ENCODE measurements around the gene COL23A1. TPM values are rescaled to one million over a fixed set of nuclear protein-coding genes. Genes with fewer than 3 reads are reported as not detected.

Gene COL23A1
- total RNA-seq, 1 donor from 2014 or later: 0.32 TPM

- ATAC-seq: no peak
Measured at GRCh38 chr5:178530526-178530925, 59.7 kb downstream of the COL23A1 start.

GRCh38 chr5:178529080-178529479 is 61.1 kb downstream of the COL23A1 start:
- ATAC-seq: no peak

GRCh38 chr5:178527458-178528307 is 62.5 kb downstream of the COL23A1 start:
- peak; percentile 17 for ATAC-seq

GRCh38 chr5:178526773-178527457 is 63.3 kb downstream of the COL23A1 start:
- ATAC-seq: no peak

GRCh38 chr5:178525906-178526732 is 64.1 kb downstream of the COL23A1 start:
- ATAC-seq: no peak

- ATAC-seq: no peak
Measured at GRCh38 chr5:178524093-178524882, 65.9 kb downstream of the COL23A1 start.

- ATAC-seq: no peak
Measured at GRCh38 chr5:178522361-178522760, 67.8 kb downstream of the COL23A1 start.

- ATAC-seq: no peak
Measured at GRCh38 chr5:178520851-178521250, 69.3 kb downstream of the COL23A1 start.

GRCh38 chr5:178519804-178520203 is 70.4 kb downstream of the COL23A1 start:
- no peak for ATAC-seq

- no peak for ATAC-seq
Measured at GRCh38 chr5:178519155-178519554, 71.0 kb downstream of the COL23A1 start.

- no peak for ATAC-seq
Measured at GRCh38 chr5:178516504-178517235, 73.5 kb downstream of the COL23A1 start.

- ATAC-seq: no peak
Measured at GRCh38 chr5:178515776-178516503, 74.3 kb downstream of the COL23A1 start.

GRCh38 chr5:178514851-178515418 is 75.3 kb downstream of the COL23A1 start:
- ATAC-seq: no peak

- no peak for ATAC-seq
Measured at GRCh38 chr5:178511172-178511571, 79.0 kb downstream of the COL23A1 start.

- no peak for ATAC-seq
Measured at GRCh38 chr5:178509491-178510057, 80.6 kb downstream of the COL23A1 start.

GRCh38 chr5:178507151-178507932 is 82.9 kb downstream of the COL23A1 start:
- no peak for ATAC-seq

- ATAC-seq: no peak
Measured at GRCh38 chr5:178505639-178506407, 84.4 kb downstream of the COL23A1 start.

GRCh38 chr5:178504340-178504960 is 85.7 kb downstream of the COL23A1 start:
- ATAC-seq: no peak
